Left cardiac atrium (tissue), 4 donors: ENCODE data around the gene C5orf58. TPM values are rescaled to one million over a fixed set of nuclear protein-coding genes. Genes with fewer than 3 reads are reported as not detected.

Experiments
- ATAC-seq, 2 donors: fragments of 200-7000 bp; cut with Tn5 transposase; one replicate each; pipeline ENCODE4 v1.9.1; 2020; ENCODE audit warnings: mild to moderate bottlenecking in 2 of 2, moderate library complexity in 2 of 2
- DNase-seq: peaks from one replicate; pipeline ENCODE4 v3.0.0-alpha.2; 2020
- intact Hi-C, 2 donors: fragments of 100-400 bp; cut with DNase I; formaldehyde crosslinking; loops; one replicate each; pipeline versions ENCODE4 v1.14.1 to v1.15.1; 2022 to 2023
- total RNA-seq, 2 donors: library from RNA; stranded (reverse); fragmentation: NEBNext Ultra II Directional; extraction: Animal tissue kit (Norgen Biotek cat#: 25700); gene quantifications; one replicate each; pipeline ENCODE4 v1.2.1, GENCODE V29; 2021
- donor health status: DM: no; HTN: yes; CAD: no.
- donor health status: DM: no; HTN: yes; CAD: no; lungs with severe emphysema.
- donor health status: DM: yes; HTN: yes; CAD: no.
- donor health status: Dilated cardiomyopathy.

Gene C5orf58
- total RNA-seq, 2 donors from 2014 or later: not detected

GRCh38 chr5:170270293-170271069 lies 37.7 kb downstream of the C5orf58 start:
- DNase-seq (no peak), ATAC-seq (no peak)
- intact Hi-C loops: no loop called here

GRCh38 chr5:170273968-170274710 lies 41.4 kb downstream of the C5orf58 start:
- no peak for DNase-seq
- no peak for ATAC-seq
- intact Hi-C loops: no loop called here

GRCh38 chr5:170275376-170275994 lies 42.7 kb downstream of the C5orf58 start:
- no peak for DNase-seq
- no peak for ATAC-seq
- intact Hi-C loops: no loop called here

GRCh38 chr5:170276140-170276539 lies 43.4 kb downstream of the C5orf58 start:
- DNase-seq (no peak), ATAC-seq (no peak)
- intact Hi-C loops: no loop called here

- ATAC-seq (no peak), DNase-seq (no peak)
- intact Hi-C loops: no loop called here
These were observed 45.1 kb downstream of the C5orf58 start for GRCh38 chr5:170277867-170278281.

- peak; percentile 50 for DNase-seq
- intact Hi-C loops: no loop called here
These were observed 46.0 kb downstream of the C5orf58 start for GRCh38 chr5:170278611-170279458.

GRCh38 chr5:170279459-170279817 lies 46.7 kb downstream of the C5orf58 start:
- intact Hi-C loops: no loop called here
- ATAC-seq: no peak

More at GRCh38 chr5:170278611-170279458, 46.0 kb downstream of the C5orf58 start:
- peak; percentile 61 to 77 for ATAC-seq

GRCh38 chr5:170280011-170280493 lies 47.3 kb downstream of the C5orf58 start:
- no peak for DNase-seq
- intact Hi-C loops: no loop called here
- ATAC-seq: no peak

More at GRCh38 chr5:170279459-170279817, 46.7 kb downstream of the C5orf58 start:
- no peak for DNase-seq

- intact Hi-C loops: no loop called here
- no peak for ATAC-seq
- DNase-seq: no peak
These were observed 50.5 kb downstream of the C5orf58 start for GRCh38 chr5:170283296-170283695.

GRCh38 chr5:170284231-170284630 lies 51.4 kb downstream of the C5orf58 start:
- ATAC-seq (no peak), DNase-seq (no peak)
- intact Hi-C loops: no loop called here

GRCh38 chr5:170285181-170285580 lies 52.4 kb downstream of the C5orf58 start:
- intact Hi-C loops: no loop called here
- no peak for ATAC-seq
- DNase-seq: no peak

GRCh38 chr5:170286386-170286925 lies 53.7 kb downstream of the C5orf58 start:
- intact Hi-C loops: no loop called here
- DNase-seq (no peak), ATAC-seq (no peak)

- intact Hi-C loops: no loop called here
- DNase-seq (peak; percentile 70), ATAC-seq (peak; percentile 82 to 84)
These were observed 54.7 kb downstream of the C5orf58 start for GRCh38 chr5:170287532-170287931.

- DNase-seq (no peak), ATAC-seq (no peak)
- intact Hi-C loops: no loop called here
These were observed 55.4 kb downstream of the C5orf58 start for GRCh38 chr5:170288151-170288550.

- no peak for ATAC-seq
These were observed 55.8 kb downstream of the C5orf58 start for GRCh38 chr5:170288551-170288950.

GRCh38 chr5:170289121-170289520 lies 56.3 kb downstream of the C5orf58 start:
- ATAC-seq (no peak), DNase-seq (no peak)
- intact Hi-C loops: no loop called here

More at GRCh38 chr5:170288551-170288950, 55.8 kb downstream of the C5orf58 start:
- no peak for DNase-seq
- intact Hi-C loops: no loop called here

GRCh38 chr5:170289764-170290163 lies 57.0 kb downstream of the C5orf58 start:
- intact Hi-C loops: no loop called here
- DNase-seq: peak; percentile 65
- peak; percentile 51 to 71 for ATAC-seq

GRCh38 chr5:170290498-170290897 lies 57.7 kb downstream of the C5orf58 start:
- ATAC-seq: no peak
- DNase-seq: no peak
- intact Hi-C loops: no loop called here
